K562 (cell line): ENCODE results near the gene SLIT1. TPM values are rescaled to one million over a fixed set of nuclear protein-coding genes. Genes with fewer than 3 reads are reported as not detected.

Experiments used
- ATAC-seq: fragments of 200-7000 bp; cut with Tn5 transposase; 3 replicates; pipeline ENCODE4 v1.9.1; 2020; ENCODE audit warnings: moderate library complexity
- BruUV-seq: library from RNA; stranded (reverse); fragments of 400-500 nt; replicated peaks from 2 replicates; lab custom pipeline; 2021; lab: Mats Ljungman, UMichigan
- CTCF ChIA-PET: fragments of 300-600 bp; formaldehyde crosslinking; extraction: SDS; loops from one replicate; lab custom pipeline; 2021; ENCODE audit warnings: low intra/inter-chr PET ratio; lab: Yijun Ruan, JAX
- POLR2A ChIA-PET: fragments of 300-600, 350-650 bp; sonication (Branson Sonifier 250); formaldehyde crosslinking; extraction: SDS; loops from one replicate; lab custom pipeline; 2021; ENCODE audit warnings: antibody characterized with exemption, inconsistent platforms; lab: Yijun Ruan, JAX
- DNase-seq, 4 experiments: peaks; one replicate each; pipeline versions ENCODE4 v3.0.0 to v3.0.0-alpha.2; 2011 to 2018; ENCODE audit warnings: low spot score in 3 of 4, mixed read lengths in 3 of 4; ENCODE audit errors: extremely low read depth in 1 of 4
- FAIRE-seq: peaks from 2 replicates; lab custom pipeline; 2011; peaks lifted over from hg19 to GRCh38; lab: Jason Lieb, UNC
- H2AFZ ChIP-seq: 2 replicates; pipeline ENCODE4 v1.6.0; 2011; ENCODE audit warnings: low read depth, low read length, control low read depth, inconsistent platforms
- H3K27ac ChIP-seq: fragments of 200-600 bp; 3 replicates; pipeline ENCODE4 v1.8.0; 2011; ENCODE audit warnings: low read depth, mild to moderate bottlenecking, control low read depth, inconsistent platforms, low read length, moderate library complexity, mixed read lengths; ENCODE audit errors: extremely low read depth
- H3K27me3 ChIP-seq, 2 experiments: fragments of 300-600 bp in 1 of 2; 2 replicates in 1 of 2; 3 replicates in 1 of 2; pipeline versions ENCODE4 v1.6.0 to v1.8.0; 2011; ENCODE audit warnings: inconsistent platforms in 2 of 2, low read length in 2 of 2, mild to moderate bottlenecking in 1 of 2, mixed read lengths in 1 of 2, moderate library complexity in 1 of 2; ENCODE audit not compliant: control insufficient read depth in 2 of 2, insufficient read depth in 2 of 2
- H3K36me3 ChIP-seq: fragments of 300-600 bp; 3 replicates; pipeline ENCODE4 v1.8.0; 2011; ENCODE audit warnings: mild to moderate bottlenecking, low read length, inconsistent platforms; ENCODE audit not compliant: control insufficient read depth, insufficient read depth
- H3K4me1 ChIP-seq, 2 experiments: fragments of 200-600 bp in 1 of 2; replicated peaks in 1 of 2; 2 replicates in 1 of 2; 3 replicates in 1 of 2; pipeline versions ENCODE4 v1.5.1 to v1.8.0; 2011; ENCODE audit warnings: inconsistent platforms in 2 of 2, low read length in 2 of 2, mild to moderate bottlenecking in 1 of 2, mixed read lengths in 1 of 2, moderate library complexity in 1 of 2; ENCODE audit not compliant: control insufficient read depth in 2 of 2, insufficient read depth in 2 of 2
- H3K4me2 ChIP-seq: 2 replicates; pipeline ENCODE4 v1.6.1; 2011; ENCODE audit warnings: low read length, control low read depth, inconsistent platforms, mixed read lengths; ENCODE audit not compliant: insufficient read depth
- H3K4me3 ChIP-seq: fragments of 200-600 bp; sonication (generic), shearing (Covaris generic); 2 replicates; pipeline ENCODE4 v1.5.1; 2016; ENCODE audit warnings: control low read depth, inconsistent platforms
- H3K79me2 ChIP-seq: fragments of 200-600 bp; 3 replicates; pipeline ENCODE4 v1.8.0; 2011; ENCODE audit warnings: low read length, inconsistent platforms; ENCODE audit not compliant: control insufficient read depth, insufficient read depth
- H3K9ac ChIP-seq, 2 experiments: 2 replicates each; pipeline versions ENCODE4 v1.6.0 to v1.6.1; 2011; ENCODE audit warnings: low read depth in 2 of 2, low read length in 2 of 2, control low read depth in 1 of 2, inconsistent platforms in 1 of 2, mild to moderate bottlenecking in 1 of 2, mixed read lengths in 1 of 2; ENCODE audit not compliant: insufficient read depth in 1 of 2
- H3K9me1 ChIP-seq: one replicate; pipeline ENCODE4 v1.6.0; 2011; ENCODE audit warnings: inconsistent platforms, mild to moderate bottlenecking, low read length, moderate library complexity; ENCODE audit not compliant: control insufficient read depth, insufficient read depth
- H3K9me3 ChIP-seq: replicated peaks from 2 replicates; pipeline ENCODE4 v1.5.1; 2011; ENCODE audit warnings: low read depth, low read length, inconsistent platforms; ENCODE audit not compliant: control insufficient read depth, insufficient read depth
- H4K20me1 ChIP-seq: replicated peaks from 2 replicates; pipeline ENCODE4 v1.6.1; 2011; ENCODE audit warnings: low read length, inconsistent platforms, mixed read lengths; ENCODE audit not compliant: control insufficient read depth, insufficient read depth
- CREB3 ChIP-seq: fragments of 450-650 bp; conservative IDR thresholded peaks from 2 replicates; pipeline ENCODE4 v1.6.1; 2016; ENCODE audit warnings: missing genetic modification characterization, low read depth, mild to moderate bottlenecking, missing compliant biosample characterization, moderate library complexity
- DIDO1 ChIP-seq: fragments of 450-650 bp; IDR thresholded peaks from 2 replicates; pipeline ENCODE4 v1.6.1; 2016; ENCODE audit warnings: low read depth, missing biosample characterization, missing genetic modification characterization
- ELF1 ChIP-seq: fragments of 200-800 bp; sonication (Bioruptor generic); IDR thresholded peaks from 2 replicates; pipeline ENCODE4 v1.6.1; 2016; ENCODE audit warnings: missing genetic modification characterization, missing compliant biosample characterization
- MTA2 ChIP-seq: fragments of 450-650 bp; IDR thresholded peaks from 2 replicates; pipeline ENCODE4 v1.6.1; 2016; ENCODE audit warnings: low read depth
- NR4A1 ChIP-seq, 2 experiments: fragments of 250-450 bp in 1 of 2; fragments of 450-650 bp in 1 of 2; sonication (Bioruptor Pico) in 1 of 2; IDR thresholded peaks; 2 replicates each; pipeline versions ENCODE4 v1.4.0 to v1.6.1; 2016 to 2020; ENCODE audit warnings: mild to moderate bottlenecking in 2 of 2, missing compliant biosample characterization in 1 of 2, missing genetic modification characterization in 1 of 2, moderate library complexity in 1 of 2
- PBX2 ChIP-seq, 2 experiments: IDR thresholded peaks in 1 of 2; conservative IDR thresholded peaks in 1 of 2; 2 replicates each; pipeline ENCODE4 v1.6.1; 2016; ENCODE audit warnings: low read depth in 2 of 2, mild to moderate bottlenecking in 1 of 2, missing compliant biosample characterization in 1 of 2, missing genetic modification characterization in 1 of 2, moderate library complexity in 1 of 2
- POLR3G ChIP-seq: IDR thresholded peaks from 2 replicates; pipeline ENCODE4 v1.6.1; 2011; ENCODE audit not compliant: insufficient read length, insufficient replicate concordance; ENCODE audit errors: extremely low read depth
- SMARCC2 ChIP-seq: fragments of 450-650 bp; IDR thresholded peaks from 2 replicates; pipeline ENCODE4 v1.6.1; 2017; ENCODE audit warnings: antibody characterized with exemption, moderate library complexity, mild to moderate bottlenecking, low read depth
- ZBTB34 ChIP-seq: fragments of 250-450 bp; sonication (Bioruptor Pico); IDR thresholded peaks from 2 replicates; pipeline ENCODE4 v1.8.0; 2021; ENCODE audit warnings: mild to moderate bottlenecking, moderate library complexity
- ZBTB49 ChIP-seq: sonication (generic); formaldehyde crosslinking; IDR thresholded peaks from 2 replicates; pipeline ENCODE4 v1.8.0; 2022; ENCODE audit warnings: missing genetic modification reagents, mild to moderate bottlenecking, borderline replicate concordance
- ZNF165 ChIP-seq: fragments of 250-450 bp; sonication (Bioruptor Pico); IDR thresholded peaks from 2 replicates; pipeline ENCODE4 v1.4.0; 2020; ENCODE audit warnings: borderline replicate concordance
- ZNF184 ChIP-seq: sonication (generic); formaldehyde crosslinking; IDR thresholded peaks from 2 replicates; pipeline ENCODE4 v1.5.0; 2020; ENCODE audit warnings: missing genetic modification reagents
- ZNF408 ChIP-seq: fragments of 250-450 bp; sonication (Bioruptor Pico); IDR thresholded peaks from 2 replicates; pipeline ENCODE4 v1.4.0; 2020; ENCODE audit warnings: low read depth, mild to moderate bottlenecking, moderate library complexity
- WGBS: fragments of 100-300 bp; shearing (Covaris generic); methylation state at CpG from one replicate; pipeline ENCODE4 v1.1.6; 2016; ENCODE audit warnings: low coverage, mixed read lengths; ENCODE audit not compliant: insufficient coverage; ENCODE audit errors: missing lambda C conversion rate; 5-methylcytosine and 5-hydroxymethylcytosine counted together
- in situ Hi-C: fragments of 300-500 bp; cut with MboI; formaldehyde crosslinking; loops from 4 replicates; pipeline ENCODE4 v1.15.0; 2018; ENCODE audit warnings: inconsistent platforms, mixed read lengths
- intact Hi-C: fragments of 100-400 bp; cut with micrococcal nuclease; formaldehyde crosslinking; loops from 2 replicates; pipeline ENCODE4 v1.14.2; 2022
- polyA plus RNA-seq, 8 experiments: library from polyadenylated mRNA; depleted of rRNA in 4 of 8; stranded (reverse) in 5 of 8; unstranded in 3 of 8; fragments of >200 nt; fragmentation: Nextera tagmentation in 2 of 8; fragmentation: Illumina TruSeq in 1 of 8; extraction: Ambion mirVana in 2 of 8; extraction: Trizol in 1 of 8; gene quantifications; 2 replicates each; pipeline versions ENCODE4 v1.2.1 to v1.2.3, GENCODE V29; 2011 to 2014; ENCODE audit warnings: inconsistent platforms in 1 of 8, missing spikeins in 1 of 8
- total RNA-seq, 7 experiments: library from RNA; depleted of rRNA in 6 of 7; stranded (reverse); fragments of >200 nt in 6 of 7; fragmentation: Illumina TruSeq in 2 of 7; extraction: Trizol in 2 of 7; gene quantifications; 2 replicates each; pipeline versions ENCODE4 v1.2.1 to v1.2.3, GENCODE V29; 2011 to 2021; ENCODE audit warnings: low replicate concordance in 1 of 7

SLIT1 gene
- total and polyA plus RNA-seq, 9 of the 15 experiments (the other 6 are each of a cell fraction or from before 2014, with no cell fraction given): 0.01 to 0.11 (median 0.04) TPM; not detected in 3

DNA sequence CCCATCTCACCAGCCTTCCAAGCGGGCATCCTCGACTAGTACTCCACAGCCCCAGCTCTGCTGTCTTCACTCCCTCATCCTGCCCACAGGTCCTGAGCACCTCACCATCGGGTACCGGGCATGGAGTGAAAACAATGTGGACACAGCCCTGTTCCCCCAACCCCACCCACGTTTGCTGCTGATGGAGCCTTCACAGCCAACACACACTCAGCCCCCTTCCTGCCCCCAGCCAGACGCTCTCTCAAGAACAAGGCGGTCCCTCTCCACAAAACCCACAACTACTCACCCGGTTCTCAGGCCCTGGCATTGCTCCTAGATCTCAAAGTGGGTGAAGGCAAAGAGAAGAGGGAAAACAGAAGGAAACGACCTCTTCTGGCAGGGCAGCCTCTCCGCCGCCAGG lies 56.1 kb downstream of the SLIT1 start:
- Histone ChIP-seq H3K27me3 (peaks cover 20 to 74% of the 10 kb centered on the region in 2 experiments; a peak in 4 of 5 replicates), H3K4me1 (no peaks in the 10 kb centered on the region; a peak in 1 of 5 replicates), H3K4me2 (no peak overlapping the region), H4K20me1 (no peaks in the 10 kb centered on the region; the same call in 1 of the 2 replicates), H3K9ac (no peak overlapping the region), H3K9me3 (no peaks in the 10 kb centered on the region), H3K36me3 (no peaks in the 10 kb centered on the region), H3K27ac (no peak overlapping the region), H3K4me3 (no peak overlapping the region), H3K79me2 (no peaks in the 10 kb centered on the region), H2AFZ (no peak overlapping the region), H3K9me1 (no peaks in the 10 kb centered on the region)
- ChIA-PET CTCF (no interaction called here), POLR2A (no interaction called here)
- ATAC-seq (no peak), FAIRE-seq (no peak), DNase-seq (no peak)
- no TSS peak for BruUV-seq
- intact Hi-C loops: no loop called here
- in situ Hi-C loops: no loop called here
- WGBS: 0% methylated on average over 9 of the region's 11 CpGs
- TF ChIP-seq ZNF408 (CRISPR knock-in tag): no peak
- TF ChIP-seq SMARCC2: no peak
- no peak for TF ChIP-seq ZBTB34
- no peak for TF ChIP-seq ZBTB49 (CRISPR knock-in tag)
- TF ChIP-seq ELF1 (tag): no peak
- TF ChIP-seq CREB3: no peak
- no peak for TF ChIP-seq MTA2
- TF ChIP-seq POLR3G: no peak
- TF ChIP-seq DIDO1 (tag): no peak
- TF ChIP-seq ZNF184 (CRISPR knock-in tag): no peak
- TF ChIP-seq ZNF165 (CRISPR knock-in tag): no peak
- no peak for TF ChIP-seq NR4A1 (CRISPR knock-in tag; IDR thresholded peaks at IDR 0.05)
- no peak for TF ChIP-seq NR4A1 (tag; IDR thresholded peaks at IDR 0.05)
- TF ChIP-seq PBX2 (CRISPR knock-in tag; IDR thresholded peaks at IDR 0.05; ENCODE audit: low read depth): no peak
- TF ChIP-seq PBX2 (tag; conservative IDR thresholded peaks at IDR 0.05; ENCODE audit: low read depth): no peak
